ENCODE results near the gene PAQR5.
"Not testable (repeated sequence)": the region's sequence is repeated elsewhere in the genome, so short reads cannot be mapped to it uniquely, and the experiment has no call there.

GRCh38 chr15:69291651-69292050 lies 7.1 kb upstream of the PAQR5 start:
- not testable (repeated sequence) for TF ChIP-seq CTCF (IDR thresholded peaks at IDR 0.05; ENCODE audit: insufficient read depth, low read length, poor library complexity, severe bottlenecking); EZH2phosphoT487 (conservative IDR thresholded peaks at IDR 0.05; ENCODE audit: low read length)
